Activated CD4-positive, CD25-positive, alpha-beta regulatory T cell (primary cell): ENCODE measurements around the gene PSMA7.

Experiments used
- DNase-seq, 4 experiments: peaks; one replicate each; lab custom pipeline; 2025; lab: John Stamatoyannopoulos, UW

PSMA7 gene

GRCh38 chr20:62171245-62171644 lies 28.1 kb upstream of the PSMA7 start:
- no peak for DNase-seq

GRCh38 chr20:62170536-62170935 lies 27.3 kb upstream of the PSMA7 start:
- DNase-seq = no peak

- DNase-seq = no peak
Observed at GRCh38 chr20:62168890-62169435, 25.8 kb upstream of the PSMA7 start.

GRCh38 chr20:62168061-62168460 lies 24.9 kb upstream of the PSMA7 start:
- no peak for DNase-seq

GRCh38 chr20:62167474-62167873 lies 24.3 kb upstream of the PSMA7 start:
- no peak for DNase-seq

- no peak for DNase-seq
Observed at GRCh38 chr20:62165762-62166399, 22.7 kb upstream of the PSMA7 start.

- no peak for DNase-seq
Observed at GRCh38 chr20:62164879-62165761, 21.9 kb upstream of the PSMA7 start.

- DNase-seq = no peak
Observed at GRCh38 chr20:62163986-62164762, 21.0 kb upstream of the PSMA7 start.

GRCh38 chr20:62163485-62163865 lies 20.3 kb upstream of the PSMA7 start:
- no peak for DNase-seq

- no peak for DNase-seq
Observed at GRCh38 chr20:62162765-62163484, 19.7 kb upstream of the PSMA7 start.

GRCh38 chr20:62161347-62161746 lies 18.2 kb upstream of the PSMA7 start:
- DNase-seq = no peak

GRCh38 chr20:62160876-62161275 lies 17.7 kb upstream of the PSMA7 start:
- DNase-seq = no peak

- DNase-seq = no peak
Observed at GRCh38 chr20:62160253-62160652, 17.1 kb upstream of the PSMA7 start.

- peak in 2 of 4 experiments; percentile 16 to 37 for DNase-seq
Observed at GRCh38 chr20:62159839-62160238, 16.6 kb upstream of the PSMA7 start.

- DNase-seq = no peak
Observed at GRCh38 chr20:62159052-62159451, 15.9 kb upstream of the PSMA7 start.

- DNase-seq = no peak
Observed at GRCh38 chr20:62158541-62158940, 15.3 kb upstream of the PSMA7 start.

- DNase-seq = no peak
Observed at GRCh38 chr20:62158088-62158400, 14.8 kb upstream of the PSMA7 start.

- no peak for DNase-seq
Observed at GRCh38 chr20:62157387-62158087, 14.3 kb upstream of the PSMA7 start.

GRCh38 chr20:62156592-62157386 lies 13.6 kb upstream of the PSMA7 start:
- peak; percentile 47 to 65 (median 52) for DNase-seq

- DNase-seq = no peak
Observed at GRCh38 chr20:62156254-62156556, 13.0 kb upstream of the PSMA7 start.
